GM10248 (cell line): ENCODE results near the gene ACTRT2.

ENCODE experiments used
- CTCF ChIA-PET: fragments of 300-600 bp; sonication (Branson Sonifier 250); formaldehyde crosslinking; extraction: SDS; loops from one replicate; lab custom pipeline; 2021; ENCODE audit warnings: antibody characterized with exemption; lab: Yijun Ruan, JAX
- POLR2A ChIA-PET: fragments of 350-650 bp; sonication (Branson Sonifier 250); formaldehyde crosslinking; extraction: SDS; loops from one replicate; lab custom pipeline; 2020; ENCODE audit warnings: antibody characterized with exemption; lab: Yijun Ruan, JAX
- DNase-seq: peaks from one replicate; pipeline ENCODE4 v3.0.0; 2012; ENCODE audit errors: extremely low spot score
- CTCF ChIP-seq: IDR thresholded peaks from 2 replicates; pipeline ENCODE4 v1.5.1; 2012; ENCODE audit warnings: mild to moderate bottlenecking, low read depth; ENCODE audit errors: extremely low read depth, missing control alignments, control extremely low read depth

The ACTRT2 gene

GRCh38 chr1:3026124-3026523, 4.9 kb downstream of the ACTRT2 start:
- ChIA-PET CTCF (no interaction called here), POLR2A (no interaction called here)
- DNase-seq = no peak
- no peak for TF ChIP-seq CTCF

DNA sequence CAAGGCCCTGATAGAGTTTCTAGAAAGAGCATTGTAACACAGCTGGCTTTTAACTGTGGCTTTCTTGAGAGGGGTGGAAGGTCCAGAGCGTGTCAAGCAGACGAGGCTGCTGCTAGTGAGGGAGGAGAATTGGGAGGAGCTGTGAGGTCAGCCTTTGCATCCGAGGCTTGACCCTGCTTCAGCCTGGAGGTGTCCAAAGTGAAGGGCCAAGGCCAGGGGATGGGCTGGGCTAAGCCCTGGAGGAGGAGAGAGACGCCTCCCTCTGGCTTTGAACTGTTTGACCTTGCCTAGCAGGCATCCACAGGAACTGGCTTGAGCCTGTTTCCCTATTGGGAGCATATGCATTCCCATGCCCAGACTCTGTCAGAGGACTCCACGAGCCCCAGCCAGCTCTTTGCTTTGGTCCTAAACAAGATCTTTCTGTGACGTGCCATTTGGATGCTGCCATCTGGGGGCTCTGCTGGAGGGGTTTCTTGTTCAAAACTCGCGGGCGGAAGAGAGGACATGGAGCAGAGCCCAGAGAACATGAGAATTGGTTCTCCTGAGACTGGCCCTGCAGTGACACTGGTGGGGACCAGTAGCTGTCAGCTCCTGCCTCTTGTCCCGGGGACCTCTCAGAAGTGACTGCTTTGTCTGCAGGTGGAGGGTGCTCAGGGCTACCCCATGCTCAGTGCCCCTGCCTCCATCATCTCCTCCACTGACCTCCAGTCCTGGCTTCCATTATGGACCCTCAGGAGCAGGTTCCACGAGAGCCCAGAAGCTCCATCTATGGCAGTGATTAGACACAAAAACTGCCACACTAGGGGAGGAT, 5.5 kb downstream of the ACTRT2 start:
- ChIA-PET POLR2A (no interaction called here), CTCF (no interaction called here)
- DNase-seq = no peak
- no peak for TF ChIP-seq CTCF

DNA sequence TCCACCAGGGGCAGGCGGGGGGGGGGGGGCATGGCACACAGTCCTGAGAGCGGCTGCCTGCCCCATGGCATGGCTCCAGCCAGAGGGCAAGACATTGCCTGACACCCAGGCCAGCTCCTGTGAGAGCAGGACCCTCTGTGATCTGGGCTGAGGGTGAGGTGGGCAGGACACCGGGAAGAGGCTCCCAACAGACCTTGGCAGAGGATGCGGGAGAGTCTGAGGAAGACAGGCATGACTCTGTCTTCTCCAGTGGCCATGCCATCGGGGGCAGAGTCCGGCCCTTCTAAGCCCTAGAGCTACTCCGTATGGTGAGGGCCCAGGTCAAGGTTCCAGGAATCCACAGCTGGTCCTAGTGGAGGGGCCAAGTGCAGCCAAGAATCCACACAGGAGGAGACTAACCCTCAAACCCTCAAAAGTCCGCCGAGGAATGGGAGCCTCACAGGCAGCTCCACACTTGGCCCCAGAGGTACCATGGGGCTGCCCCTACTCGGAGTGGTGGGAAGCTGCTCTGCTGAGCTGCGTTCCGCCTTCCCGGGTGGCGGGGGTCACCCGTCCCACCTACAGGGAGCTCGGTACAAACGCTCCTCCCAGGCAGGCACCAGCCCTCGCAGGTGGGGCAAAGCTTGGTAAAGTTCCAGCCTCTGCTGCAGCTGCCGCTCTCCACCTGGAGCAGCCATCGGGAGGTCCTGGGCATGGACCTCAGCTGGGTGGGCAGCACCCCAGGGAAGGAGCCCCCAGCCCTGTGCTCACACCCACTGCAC, 6.5 kb downstream of the ACTRT2 start:
- no peak for DNase-seq
- CTCF ChIA-PET = no interaction called here
- TF ChIP-seq CTCF = no peak
- POLR2A ChIA-PET = no interaction called here

- TF ChIP-seq CTCF = no peak
- ChIA-PET CTCF (no interaction called here), POLR2A (no interaction called here)
Observed at GRCh38 chr1:3028531-3029282, 7.4 kb downstream of the ACTRT2 start.

DNA sequence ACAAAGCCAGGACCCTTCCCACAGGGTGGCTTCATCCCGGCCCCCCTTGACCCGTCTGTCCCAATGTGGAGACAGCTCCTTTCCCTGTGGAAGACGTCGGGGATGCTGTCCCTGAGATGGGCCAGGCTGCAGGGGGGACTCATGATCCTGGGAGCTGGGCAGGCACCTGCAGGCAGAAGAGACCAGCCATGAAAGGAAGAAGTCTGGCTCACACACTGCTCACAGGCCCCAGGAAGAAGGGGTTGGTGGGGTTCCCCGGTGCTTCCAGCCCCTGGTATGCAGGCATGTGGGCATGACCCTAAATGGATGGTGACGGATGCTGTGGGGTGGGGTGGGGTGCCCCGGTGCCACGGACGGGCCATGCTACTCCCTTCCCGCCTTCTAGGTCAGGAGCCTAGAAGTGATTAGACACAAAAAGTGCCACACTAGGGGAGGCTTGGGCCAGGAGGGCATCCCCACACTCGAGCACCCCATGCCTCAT, 8.3 kb downstream of the ACTRT2 start:
- no peak for TF ChIP-seq CTCF
- ChIA-PET CTCF (no interaction called here), POLR2A (no interaction called here)
- no peak for DNase-seq

More at GRCh38 chr1:3028531-3029282, 7.4 kb downstream of the ACTRT2 start:
- no peak for DNase-seq

GRCh38 chr1:3029991-3030662, 8.9 kb downstream of the ACTRT2 start:
- no peak for DNase-seq
- TF ChIP-seq CTCF = no peak
- ChIA-PET POLR2A (no interaction called here), CTCF (no interaction called here)
